HepG2 (cell line): Measurements from ENCODE around the gene KRT12. TPM values are rescaled to one million over a fixed set of nuclear protein-coding genes. Genes with fewer than 3 reads are reported as not detected.

Source experiments
- ATAC-seq: fragments of 200-7000 bp; cut with Tn5 transposase; 3 replicates; pipeline ENCODE4 v1.9.1; 2020; ENCODE audit warnings: mild to moderate bottlenecking, moderate library complexity
- BruUV-seq: library from RNA; stranded (reverse); fragments of 400-500 nt; replicated peaks from 2 replicates; lab custom pipeline; 2021; lab: Mats Ljungman, UMichigan
- CTCF ChIA-PET: fragments of 300-600 bp; formaldehyde crosslinking; extraction: SDS; loops from one replicate; lab custom pipeline; 2021; ENCODE audit warnings: low total read pairs, inconsistent platforms, low intra/inter-chr PET ratio; lab: Yijun Ruan, JAX
- POLR2A ChIA-PET: fragments of 350-600 bp; sonication (Branson Sonifier 250); formaldehyde crosslinking; loops from one replicate; lab custom pipeline; 2020; ENCODE audit warnings: antibody characterized with exemption, inconsistent platforms; lab: Yijun Ruan, JAX
- DNase-seq: peaks from one replicate; pipeline ENCODE4 v3.0.0-alpha.2; 2015; ENCODE audit warnings: low spot score
- FAIRE-seq: peaks from 3 replicates; lab custom pipeline; 2011; peaks lifted over from hg19 to GRCh38; lab: Jason Lieb, UNC
- H2AFZ ChIP-seq: one replicate; pipeline ENCODE4 v1.6.1; 2011; ENCODE audit warnings: low read length, inconsistent platforms
- H3K27ac ChIP-seq: fragments of 300-600 bp; 3 replicates; pipeline ENCODE4 v1.8.0; 2011; ENCODE audit warnings: mixed run types, mild to moderate bottlenecking, mixed read lengths, low read length, inconsistent platforms; ENCODE audit not compliant: insufficient read depth; ENCODE audit errors: extremely low read length
- H3K27me3 ChIP-seq, 2 experiments: fragments of 200-600 bp in 1 of 2; 2 replicates in 1 of 2; 3 replicates in 1 of 2; pipeline versions ENCODE4 v1.6.0 to v1.8.0; 2011; ENCODE audit warnings: low read length in 2 of 2, mild to moderate bottlenecking in 2 of 2, moderate library complexity in 2 of 2, inconsistent platforms in 1 of 2; ENCODE audit not compliant: insufficient read depth in 2 of 2, control insufficient read depth in 1 of 2
- H3K36me3 ChIP-seq, 2 experiments: fragments of 200-600 bp in 1 of 2; replicated peaks in 1 of 2; 2 replicates in 1 of 2; 3 replicates in 1 of 2; pipeline versions ENCODE4 v1.5.1 to v1.8.0; 2011; ENCODE audit warnings: low read length in 2 of 2, inconsistent platforms in 1 of 2; ENCODE audit not compliant: insufficient read depth in 2 of 2, control insufficient read depth in 1 of 2
- H3K4me1 ChIP-seq: 2 replicates; pipeline ENCODE4 v1.5.1; 2012; ENCODE audit warnings: low read length, inconsistent platforms; ENCODE audit not compliant: insufficient read depth
- H3K4me2 ChIP-seq: 2 replicates; pipeline ENCODE4 v1.6.0; 2011; ENCODE audit warnings: low read depth, low read length, inconsistent platforms
- H3K4me3 ChIP-seq, 3 experiments: fragments of 200-600 bp in 1 of 3; sonication (generic), shearing (Covaris generic) in 1 of 3; replicated peaks in 1 of 3; 2 replicates each; pipeline ENCODE4 v1.5.1; 2011 to 2016; ENCODE audit warnings: low read length in 3 of 3, inconsistent platforms in 2 of 3, low read depth in 2 of 3, mild to moderate bottlenecking in 2 of 3, control low read depth in 1 of 3, mixed read lengths in 1 of 3; ENCODE audit not compliant: insufficient read depth in 1 of 3
- H3K79me2 ChIP-seq: one replicate; pipeline ENCODE4 v1.6.1; 2011; ENCODE audit warnings: low read length, inconsistent platforms; ENCODE audit not compliant: insufficient read depth
- H3K9ac ChIP-seq: 2 replicates; pipeline ENCODE4 v1.6.0; 2011; ENCODE audit warnings: mild to moderate bottlenecking, low read depth, low read length, inconsistent platforms; ENCODE audit not compliant: insufficient read depth
- H3K9me3 ChIP-seq: 2 replicates; pipeline ENCODE4 v1.5.1; 2012; ENCODE audit warnings: mild to moderate bottlenecking, low read length
- H4K20me1 ChIP-seq: 2 replicates; pipeline ENCODE4 v1.6.0; 2011; ENCODE audit warnings: inconsistent platforms, mild to moderate bottlenecking, low read length, moderate library complexity; ENCODE audit not compliant: insufficient read depth
- AKAP8 ChIP-seq: sonication (generic); formaldehyde crosslinking; IDR thresholded peaks from 2 replicates; pipeline ENCODE4 v1.5.1; 2020; ENCODE audit warnings: mild to moderate bottlenecking, missing genetic modification reagents
- ATM ChIP-seq: fragments of 450-650 bp; IDR thresholded peaks from 2 replicates; pipeline ENCODE4 v1.7.1; 2017; ENCODE audit warnings: mild to moderate bottlenecking, borderline replicate concordance
- FIP1L1 ChIP-seq: fragments of 200-400 bp; formaldehyde crosslinking; IDR thresholded peaks from 2 replicates; pipeline ENCODE4 v1.6.1; 2018; ENCODE audit warnings: low read depth, mild to moderate bottlenecking, low read length, moderate library complexity, borderline replicate concordance; ENCODE audit not compliant: insufficient read depth
- GABPA ChIP-seq, 2 experiments: IDR thresholded peaks; 2 replicates each; pipeline ENCODE4 v1.6.1; 2011 to 2016; ENCODE audit warnings: low read depth in 2 of 2, low read length in 1 of 2, missing biosample characterization in 1 of 2, missing genetic modification characterization in 1 of 2
- MED8 ChIP-seq: sonication (generic); formaldehyde crosslinking; IDR thresholded peaks from 2 replicates; pipeline ENCODE4 v1.8.1; 2023; ENCODE audit warnings: mild to moderate bottlenecking, missing genetic modification reagents; ENCODE audit not compliant: insufficient replicate concordance
- SAFB2 ChIP-seq: sonication (generic); formaldehyde crosslinking; IDR thresholded peaks from 2 replicates; pipeline ENCODE4 v1.5.1; 2020; ENCODE audit warnings: missing genetic modification reagents, low read depth, mild to moderate bottlenecking, borderline replicate concordance
- TEAD3 ChIP-seq: optimal IDR thresholded peaks from 2 replicates; pipeline ENCODE3; 2016; ENCODE audit warnings: borderline replicate concordance
- WGBS: methylation state at CpG from one replicate; pipeline ENCODE4 v1.1.6; 2017; ENCODE audit warnings: low lambda C conversion rate; 5-methylcytosine and 5-hydroxymethylcytosine counted together
- in situ Hi-C: cut with HindIII; loops from 2 replicates; pipeline ENCODE4 v1.10.0; 2017; ENCODE audit warnings: low pct_unique_long_range_greater_than_20kb; ENCODE audit not compliant: extremely low pct_ligation_motif_present
- intact Hi-C: fragments of 100-400 bp; cut with micrococcal nuclease; formaldehyde crosslinking; loops from one replicate; pipeline ENCODE4 v1.10.0; 2022; ENCODE audit not compliant: unreplicated experiment
- polyA plus RNA-seq, 8 experiments: library from polyadenylated mRNA; depleted of rRNA in 3 of 8; stranded (reverse) in 7 of 8; unstranded in 1 of 8; fragments of >200 nt; fragmentation: Illumina TruSeq in 4 of 8; extraction: Trizol in 4 of 8; gene quantifications; 2 replicates each; pipeline versions ENCODE4 v1.2.1 to v1.2.3, GENCODE V29; 2011 to 2016; ENCODE audit warnings: low read depth in 4 of 8, missing spikeins in 1 of 8, mixed read lengths in 1 of 8; ENCODE audit not compliant: insufficient read depth in 1 of 8
- total RNA-seq, 5 experiments: library from RNA; depleted of rRNA; stranded (reverse); fragments of >200 nt; fragmentation: Illumina TruSeq; extraction: Trizol; gene quantifications; 2 replicates each; pipeline ENCODE4 v1.2.3, GENCODE V29; 2016; ENCODE audit warnings: low read depth in 1 of 5
- TF ChIP-seq, protein P1 (sequence below): sonication (generic); formaldehyde crosslinking; IDR thresholded peaks from 2 replicates; pipeline ENCODE4 v1.4.0; 2020; ENCODE audit warnings: missing genetic modification reagents, borderline replicate concordance
- TF ChIP-seq, protein P2 (sequence below): IDR thresholded peaks from 2 replicates; pipeline ENCODE4 v1.6.1; 2016

Gene KRT12
- total and polyA plus RNA-seq, 2 of the 13 experiments (the other 11 are each of a cell fraction or from before 2014, with no cell fraction given) = 0.07 to 0.09 TPM

GRCh38 chr17:40916366-40916765 lies 49.3 kb upstream of the KRT12 start (continued):
- TF ChIP-seq GABPA (IDR thresholded peaks at IDR 0.05; ENCODE audit: low read depth, low read length) (no peak), GABPA (CRISPR knock-in tag; IDR thresholded peaks at IDR 0.05; ENCODE audit: low read depth) (no peak), AKAP8 (no peak), ATM (no peak), SAFB2 (no peak), MED8 (CRISPR knock-in tag) (no peak), FIP1L1 (no peak)
- TF ChIP-seq, protein P1, sequence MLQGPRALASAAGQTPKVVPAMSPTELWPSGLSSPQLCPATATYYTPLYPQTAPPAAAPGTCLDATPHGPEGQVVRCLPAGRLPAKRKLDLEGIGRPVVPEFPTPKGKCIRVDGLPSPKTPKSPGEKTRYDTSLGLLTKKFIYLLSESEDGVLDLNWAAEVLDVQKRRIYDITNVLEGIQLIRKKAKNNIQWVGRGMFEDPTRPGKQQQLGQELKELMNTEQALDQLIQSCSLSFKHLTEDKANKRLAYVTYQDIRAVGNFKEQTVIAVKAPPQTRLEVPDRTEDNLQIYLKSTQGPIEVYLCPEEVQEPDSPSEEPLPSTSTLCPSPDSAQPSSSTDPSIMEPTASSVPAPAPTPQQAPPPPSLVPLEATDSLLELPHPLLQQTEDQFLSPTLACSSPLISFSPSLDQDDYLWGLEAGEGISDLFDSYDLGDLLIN (CRISPR knock-in tag) = no peak

- Histone ChIP-seq H3K4me2 (no peak overlapping the region; the same call in 1 of the 2 replicates), H3K27me3 (no peaks in the 10 kb centered on the region), H3K9ac (no peak overlapping the region; the same call in 1 of the 2 replicates), H3K9me3 (no peaks in the 10 kb centered on the region), H2AFZ (no peak overlapping the region), H4K20me1 (no peaks in the 10 kb centered on the region), H3K36me3 (no peaks in the 10 kb centered on the region), H3K4me3 (no peak overlapping the region), H3K4me1 (peaks cover 22% of the 10 kb centered on the region), H3K27ac (peak overlapping the region; percentile 56), H3K79me2 (no peaks in the 10 kb centered on the region)
- TF ChIP-seq, protein P2, sequence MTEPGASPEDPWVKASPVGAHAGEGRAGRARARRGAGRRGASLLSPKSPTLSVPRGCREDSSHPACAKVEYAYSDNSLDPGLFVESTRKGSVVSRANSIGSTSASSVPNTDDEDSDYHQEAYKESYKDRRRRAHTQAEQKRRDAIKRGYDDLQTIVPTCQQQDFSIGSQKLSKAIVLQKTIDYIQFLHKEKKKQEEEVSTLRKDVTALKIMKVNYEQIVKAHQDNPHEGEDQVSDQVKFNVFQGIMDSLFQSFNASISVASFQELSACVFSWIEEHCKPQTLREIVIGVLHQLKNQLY (CRISPR knock-in tag) = no peak
- peak; percentile 37 for TF ChIP-seq TEAD3 (CRISPR knock-in tag)
- DNase-seq = no peak
- no peak; the same call in 2 of the 3 replicates for ATAC-seq
- POLR2A ChIA-PET = interaction anchor here (0.6 to 2.5 kb wide), 6 partner anchors 14 to 143 kb away, joined by 3 to 18 read pairs (median 5); no protein-coding TSS in a partner anchor
- in situ Hi-C loops = no loop called here
- WGBS = 77% methylated on average over 2 of the region's 2 CpGs
- BruUV-seq = no TSS peak
- intact Hi-C loops = loop anchor here (1.0 kb wide), 1 partner anchor 41 kb away; no protein-coding TSS in a partner anchor
- no peak for FAIRE-seq
- CTCF ChIA-PET = no interaction called here
Measured at GRCh38 chr17:40915721-40916256, 48.8 kb upstream of the KRT12 start.
